ENCODE data around the gene ASB18.

GRCh38 chr2:236249066-236249465 lies 15.1 kb downstream of the ASB18 start:
- TF ChIP-seq, protein P1, sequence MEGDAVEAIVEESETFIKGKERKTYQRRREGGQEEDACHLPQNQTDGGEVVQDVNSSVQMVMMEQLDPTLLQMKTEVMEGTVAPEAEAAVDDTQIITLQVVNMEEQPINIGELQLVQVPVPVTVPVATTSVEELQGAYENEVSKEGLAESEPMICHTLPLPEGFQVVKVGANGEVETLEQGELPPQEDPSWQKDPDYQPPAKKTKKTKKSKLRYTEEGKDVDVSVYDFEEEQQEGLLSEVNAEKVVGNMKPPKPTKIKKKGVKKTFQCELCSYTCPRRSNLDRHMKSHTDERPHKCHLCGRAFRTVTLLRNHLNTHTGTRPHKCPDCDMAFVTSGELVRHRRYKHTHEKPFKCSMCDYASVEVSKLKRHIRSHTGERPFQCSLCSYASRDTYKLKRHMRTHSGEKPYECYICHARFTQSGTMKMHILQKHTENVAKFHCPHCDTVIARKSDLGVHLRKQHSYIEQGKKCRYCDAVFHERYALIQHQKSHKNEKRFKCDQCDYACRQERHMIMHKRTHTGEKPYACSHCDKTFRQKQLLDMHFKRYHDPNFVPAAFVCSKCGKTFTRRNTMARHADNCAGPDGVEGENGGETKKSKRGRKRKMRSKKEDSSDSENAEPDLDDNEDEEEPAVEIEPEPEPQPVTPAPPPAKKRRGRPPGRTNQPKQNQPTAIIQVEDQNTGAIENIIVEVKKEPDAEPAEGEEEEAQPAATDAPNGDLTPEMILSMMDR (conservative IDR thresholded peaks at IDR 0.05): no peak
- TF ChIP-seq EZH2 (IDR thresholded peaks at IDR 0.05; ENCODE audit: low read depth): no peak
